Osteoblast (primary cell): Measurements from ENCODE around the gene DYNC2H1. TPM values are rescaled to one million over a fixed set of nuclear protein-coding genes. Genes with fewer than 3 reads are reported as not detected.

ENCODE experiments used
- DNase-seq: peaks from one replicate; pipeline ENCODE4 v3.0.0; 2011; ENCODE audit warnings: low spot score, mixed read lengths; ENCODE audit not compliant: insufficient read length; ENCODE audit errors: missing footprints
- H2AFZ ChIP-seq: 2 replicates; pipeline ENCODE4 v1.6.0; 2011; ENCODE audit warnings: mild to moderate bottlenecking, low read length
- H3K27ac ChIP-seq: 2 replicates; pipeline ENCODE4 v1.5.1; 2011; ENCODE audit warnings: mild to moderate bottlenecking, low read depth, low read length, moderate library complexity
- H3K27me3 ChIP-seq: 2 replicates; pipeline ENCODE4 v1.6.0; 2012; ENCODE audit warnings: mild to moderate bottlenecking, control low read depth, inconsistent platforms, low read length, moderate library complexity; ENCODE audit not compliant: insufficient read depth
- H3K36me3 ChIP-seq: 2 replicates; pipeline ENCODE4 v1.5.1; 2011; ENCODE audit warnings: mild to moderate bottlenecking, low read length, control low read depth, moderate library complexity; ENCODE audit not compliant: insufficient read depth
- H3K4me1 ChIP-seq: 2 replicates; pipeline ENCODE4 v1.5.1; 2011; ENCODE audit warnings: mild to moderate bottlenecking, low read length, control low read depth, moderate library complexity; ENCODE audit not compliant: insufficient read depth
- H3K4me2 ChIP-seq: 2 replicates; pipeline ENCODE4 v1.6.0; 2011; ENCODE audit warnings: mild to moderate bottlenecking, low read length; ENCODE audit not compliant: insufficient read depth
- H3K4me3 ChIP-seq: fragments of 200-600 bp; sonication (generic); 3 replicates; pipeline ENCODE4 v1.5.1; 2012; ENCODE audit warnings: mild to moderate bottlenecking, low read length, inconsistent platforms; ENCODE audit not compliant: insufficient read depth
- H3K79me2 ChIP-seq: 2 replicates; pipeline ENCODE4 v1.6.0; 2012; ENCODE audit warnings: mild to moderate bottlenecking, low read length, control low read depth, inconsistent platforms; ENCODE audit not compliant: insufficient read depth
- H3K9me3 ChIP-seq: 2 replicates; pipeline ENCODE4 v1.5.1; 2011; ENCODE audit warnings: low read depth, low read length, control low read depth
- H4K20me1 ChIP-seq: 2 replicates; pipeline ENCODE4 v1.6.0; 2012; ENCODE audit warnings: mild to moderate bottlenecking, low read length, control low read depth; ENCODE audit not compliant: insufficient read depth
- total RNA-seq: library from RNA; depleted of rRNA; stranded (reverse); fragments of >200 nt; gene quantifications from 2 replicates; pipeline ENCODE4 v1.2.3, GENCODE V29; 2012
- TF ChIP-seq, protein P1 (sequence below): IDR thresholded peaks from 2 replicates; pipeline ENCODE4 v1.5.1; 2011; ENCODE audit warnings: mild to moderate bottlenecking, low read depth, low read length, moderate library complexity; ENCODE audit errors: extremely low read depth

DYNC2H1 gene
- total RNA-seq, 1 donor, result 82.2 TPM

DNA sequence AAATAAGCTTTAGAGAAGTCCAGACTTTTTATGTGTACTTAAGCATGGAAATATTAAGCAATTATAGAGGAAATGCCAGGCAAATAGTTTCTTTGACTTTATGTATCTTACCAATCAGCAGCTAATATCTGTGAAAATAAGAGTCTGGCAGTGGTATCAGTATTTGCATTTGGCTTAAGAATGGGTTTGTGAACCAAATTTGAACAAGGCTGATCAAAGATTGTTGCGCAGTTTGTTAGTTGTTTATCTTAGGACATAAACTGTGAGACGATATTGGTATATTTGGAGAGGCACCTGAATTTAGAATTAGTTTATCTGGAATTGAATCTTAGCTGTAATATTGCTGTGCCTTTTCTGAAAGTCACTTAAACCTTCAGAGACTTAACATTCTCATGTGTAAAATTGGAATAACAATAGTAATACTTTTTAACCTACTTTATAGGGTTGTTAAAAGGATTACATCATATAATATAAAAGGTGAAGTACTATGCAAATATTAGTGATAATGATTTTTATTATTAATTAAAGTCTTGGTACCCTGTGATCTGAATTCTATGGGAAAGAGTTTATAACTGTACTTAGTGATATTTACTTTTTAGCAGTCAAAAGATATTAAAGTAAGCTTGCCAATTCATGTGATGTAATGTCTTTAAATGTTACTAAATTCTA, 66.4 kb downstream of the DYNC2H1 start:
- no peaks in the 10 kb centered on the region for H3K9me3 ChIP-seq
- TF ChIP-seq, protein P1, sequence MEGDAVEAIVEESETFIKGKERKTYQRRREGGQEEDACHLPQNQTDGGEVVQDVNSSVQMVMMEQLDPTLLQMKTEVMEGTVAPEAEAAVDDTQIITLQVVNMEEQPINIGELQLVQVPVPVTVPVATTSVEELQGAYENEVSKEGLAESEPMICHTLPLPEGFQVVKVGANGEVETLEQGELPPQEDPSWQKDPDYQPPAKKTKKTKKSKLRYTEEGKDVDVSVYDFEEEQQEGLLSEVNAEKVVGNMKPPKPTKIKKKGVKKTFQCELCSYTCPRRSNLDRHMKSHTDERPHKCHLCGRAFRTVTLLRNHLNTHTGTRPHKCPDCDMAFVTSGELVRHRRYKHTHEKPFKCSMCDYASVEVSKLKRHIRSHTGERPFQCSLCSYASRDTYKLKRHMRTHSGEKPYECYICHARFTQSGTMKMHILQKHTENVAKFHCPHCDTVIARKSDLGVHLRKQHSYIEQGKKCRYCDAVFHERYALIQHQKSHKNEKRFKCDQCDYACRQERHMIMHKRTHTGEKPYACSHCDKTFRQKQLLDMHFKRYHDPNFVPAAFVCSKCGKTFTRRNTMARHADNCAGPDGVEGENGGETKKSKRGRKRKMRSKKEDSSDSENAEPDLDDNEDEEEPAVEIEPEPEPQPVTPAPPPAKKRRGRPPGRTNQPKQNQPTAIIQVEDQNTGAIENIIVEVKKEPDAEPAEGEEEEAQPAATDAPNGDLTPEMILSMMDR, result no peak
- no peaks in the 10 kb centered on the region for H3K79me2 ChIP-seq
- H4K20me1 ChIP-seq, result no peaks in the 10 kb centered on the region
- no peak overlapping the region for H3K4me2 ChIP-seq
- no peak overlapping the region for H3K4me3 ChIP-seq
- H3K27ac ChIP-seq, result no peak overlapping the region
- no peaks in the 10 kb centered on the region for H3K27me3 ChIP-seq
- DNase-seq, result no peak
- peaks cover 2% of the 10 kb centered on the region for H3K4me1 ChIP-seq
- H3K36me3 ChIP-seq, result peaks cover 3% of the 10 kb centered on the region
- no peak overlapping the region for H2AFZ ChIP-seq

DNA sequence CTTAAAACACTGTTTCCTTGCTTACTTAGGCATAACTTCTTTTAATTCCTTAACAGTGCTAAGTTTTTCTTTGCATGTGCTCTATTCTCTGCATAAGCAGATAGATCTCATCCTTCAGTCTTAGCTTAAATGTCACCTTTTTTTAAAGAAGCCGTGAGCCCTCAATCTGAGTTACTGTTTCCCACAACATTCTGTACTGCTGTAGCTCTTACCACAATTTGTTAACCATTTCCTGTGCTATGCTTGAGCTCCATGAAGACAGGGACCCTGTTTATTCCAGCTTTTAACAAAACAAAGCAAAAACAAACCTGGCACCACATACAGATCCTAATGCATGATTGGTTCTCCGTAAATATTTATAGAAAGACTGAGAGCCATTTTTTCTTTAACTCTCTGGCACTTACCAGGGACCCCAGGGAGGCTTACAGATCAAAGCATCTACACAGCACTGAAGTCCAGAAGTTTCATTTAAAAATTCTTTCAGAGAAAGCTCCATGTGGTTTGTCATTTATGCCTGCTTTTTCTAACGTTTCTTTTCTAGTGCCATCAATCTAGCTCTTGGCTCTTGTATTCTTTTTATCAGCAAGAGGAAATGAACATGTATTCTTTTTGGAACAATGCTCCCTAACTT, 74.9 kb downstream of the DYNC2H1 start:
- Histone ChIP-seq H3K9me3 (no peaks in the 10 kb centered on the region), H3K27ac (no peak overlapping the region), H3K4me3 (no peak overlapping the region), H2AFZ (no peak overlapping the region), H3K79me2 (no peaks in the 10 kb centered on the region), H3K4me1 (no peaks in the 10 kb centered on the region), H3K27me3 (no peaks in the 10 kb centered on the region), H3K4me2 (no peak overlapping the region), H3K36me3 (peaks cover 3% of the 10 kb centered on the region), H4K20me1 (no peaks in the 10 kb centered on the region)
- DNase-seq, result no peak
- TF ChIP-seq, protein P1, result no peak

DNA sequence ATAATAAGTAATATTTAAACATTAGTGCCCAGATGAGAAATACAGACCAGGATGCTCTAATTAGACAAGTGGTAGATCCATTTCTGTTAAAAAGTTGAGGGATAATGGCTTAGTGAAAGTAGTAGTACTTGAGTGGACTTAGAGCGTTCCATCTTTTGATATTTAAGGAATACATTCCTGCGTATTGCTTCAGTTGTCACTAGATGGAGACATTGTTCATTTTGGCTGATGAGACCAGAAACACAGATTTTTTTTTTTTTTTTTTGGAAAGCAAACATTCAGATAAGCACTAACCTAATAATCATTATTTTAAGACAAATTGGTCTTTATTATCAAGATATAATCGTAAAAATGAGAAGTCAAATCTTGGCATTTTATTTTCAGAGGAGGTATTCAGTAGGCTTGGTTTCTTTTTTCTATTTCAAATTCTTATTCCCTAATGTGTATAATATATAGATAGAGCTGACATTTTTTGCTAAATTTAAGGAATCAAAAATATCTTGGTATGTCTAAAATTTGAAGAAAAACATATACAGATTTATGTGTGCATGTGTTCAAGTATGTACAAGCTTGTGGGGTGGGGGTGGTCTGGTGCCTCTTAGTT, 92.9 kb downstream of the DYNC2H1 start:
- Histone ChIP-seq H3K4me3 (no peak overlapping the region), H3K36me3 (peaks cover 20% of the 10 kb centered on the region), H3K4me1 (peaks cover 3% of the 10 kb centered on the region), H3K9me3 (no peaks in the 10 kb centered on the region), H3K27me3 (no peaks in the 10 kb centered on the region), H3K4me2 (no peak overlapping the region), H2AFZ (no peak overlapping the region), H3K79me2 (no peaks in the 10 kb centered on the region), H4K20me1 (no peaks in the 10 kb centered on the region), H3K27ac (no peak overlapping the region)
- TF ChIP-seq, protein P1, result peak; percentile 86
- DNase-seq, result peak; percentile 8

DNA sequence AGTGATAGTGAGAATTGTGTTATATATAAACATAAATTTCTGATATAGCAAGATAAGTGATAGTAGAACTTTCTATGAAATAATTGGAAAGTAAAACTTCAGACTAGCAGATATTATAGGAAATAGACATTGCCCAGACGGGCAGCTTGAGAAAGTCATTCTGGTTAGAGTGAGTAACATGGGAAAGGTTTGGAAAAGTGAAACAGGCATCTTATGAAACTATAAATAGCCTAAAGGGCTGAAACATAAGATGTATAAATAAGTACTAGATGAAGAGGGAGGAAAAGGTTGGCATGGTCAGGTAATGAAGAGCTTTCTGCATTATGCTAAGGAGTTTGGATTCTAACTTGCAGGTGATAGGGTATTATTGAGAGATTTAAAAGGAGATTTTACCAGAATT, 101.3 kb downstream of the DYNC2H1 start:
- no peak for DNase-seq
- H3K4me3 ChIP-seq, result no peak overlapping the region
- H3K79me2 ChIP-seq, result no peaks in the 10 kb centered on the region
- no peak overlapping the region for H2AFZ ChIP-seq
- no peaks in the 10 kb centered on the region for H3K9me3 ChIP-seq
- H3K27ac ChIP-seq, result no peak overlapping the region
- H3K4me2 ChIP-seq, result no peak overlapping the region
- TF ChIP-seq, protein P1, result no peak
- no peaks in the 10 kb centered on the region for H3K36me3 ChIP-seq
- H3K27me3 ChIP-seq, result no peaks in the 10 kb centered on the region
- peaks cover 1% of the 10 kb centered on the region for H3K4me1 ChIP-seq
- no peaks in the 10 kb centered on the region for H4K20me1 ChIP-seq
